GM19328 (cell line): ENCODE measurements around the gene MFSD2A.
"Not testable (repeated sequence)": the region's sequence is repeated elsewhere in the genome, so short reads cannot be mapped to it uniquely, and the experiment has no call there.

ENCODE experiments used
- ATAC-seq: cut with Tn5 transposase; IDR thresholded peaks from one replicate; pipeline ENCODE4 v1.9.1; 2021; ENCODE audit warnings: mild to moderate bottlenecking, moderate library complexity; ENCODE audit not compliant: unreplicated experiment

Gene MFSD2A

GRCh38 chr1:39964552-39964951 lies 9.6 kb downstream of the MFSD2A start:
- ATAC-seq, result no peak

- no peak for ATAC-seq
Observed at GRCh38 chr1:39965044-39965443, 10.1 kb downstream of the MFSD2A start.

GRCh38 chr1:39969048-39969447 lies 14.1 kb downstream of the MFSD2A start:
- ATAC-seq, result no peak

- ATAC-seq, result no peak
Observed at GRCh38 chr1:39969531-39970270, 14.8 kb downstream of the MFSD2A start.

- ATAC-seq, result no peak
Observed at GRCh38 chr1:39970274-39970673, 15.3 kb downstream of the MFSD2A start.

- no peak for ATAC-seq
Observed at GRCh38 chr1:39971138-39971537, 16.2 kb downstream of the MFSD2A start.

- no peak for ATAC-seq
Observed at GRCh38 chr1:39973503-39974135, 18.7 kb downstream of the MFSD2A start.

GRCh38 chr1:39976732-39977131 lies 21.8 kb downstream of the MFSD2A start:
- no peak for ATAC-seq

- ATAC-seq, result no peak
Observed at GRCh38 chr1:39977202-39977601, 22.3 kb downstream of the MFSD2A start.

GRCh38 chr1:39979654-39980053 lies 24.7 kb downstream of the MFSD2A start:
- no peak for ATAC-seq

- no peak for ATAC-seq
Observed at GRCh38 chr1:39980555-39981313, 25.8 kb downstream of the MFSD2A start.

GRCh38 chr1:39981385-39981784 lies 26.4 kb downstream of the MFSD2A start:
- no peak for ATAC-seq

- no peak for ATAC-seq
Observed at GRCh38 chr1:39981945-39982344, 27.0 kb downstream of the MFSD2A start.

- not testable (repeated sequence) for ATAC-seq
Observed at GRCh38 chr1:39984480-39984879, 29.5 kb downstream of the MFSD2A start.

GRCh38 chr1:39984951-39985350 lies 30.0 kb downstream of the MFSD2A start:
- ATAC-seq, result no peak

- no peak for ATAC-seq
Observed at GRCh38 chr1:39987869-39988268, 32.9 kb downstream of the MFSD2A start.

- no peak for ATAC-seq
Observed at GRCh38 chr1:39988618-39989343, 33.8 kb downstream of the MFSD2A start.

- ATAC-seq, result no peak
Observed at GRCh38 chr1:39990428-39990827, 35.5 kb downstream of the MFSD2A start.

- no peak for ATAC-seq
Observed at GRCh38 chr1:39992234-39992633, 37.3 kb downstream of the MFSD2A start.

- ATAC-seq, result no peak
Observed at GRCh38 chr1:39992888-39993287, 37.9 kb downstream of the MFSD2A start.

GRCh38 chr1:39995973-39996393 lies 41.0 kb downstream of the MFSD2A start:
- no peak for ATAC-seq
